Thoracic aorta (tissue), 2 donors: Measurements from ENCODE around the gene FOXO6. TPM values are rescaled to one million over a fixed set of nuclear protein-coding genes. Genes with fewer than 3 reads are reported as not detected.

Source experiments
- ATAC-seq: fragments of 150-250 bp; one replicate; pipeline ENCODE4 v1.8.0; 2017; ENCODE audit warnings: low read depth; ENCODE audit not compliant: insufficient number of reproducible peaks, low FRiP score
- DNase-seq: peaks from one replicate; pipeline ENCODE4 v3.0.0-alpha.2; 2020; ENCODE audit warnings: low spot score
- H3K27ac ChIP-seq, 2 donors: fragments of 200-600 bp; sonication (generic); 1 replicate in 1 of 2; 2 replicates in 1 of 2; pipeline ENCODE4 v1.5.1; 2016; ENCODE audit warnings: mild to moderate bottlenecking in 2 of 2, moderate library complexity in 2 of 2
- H3K27me3 ChIP-seq: fragments of 200-600 bp; sonication (generic); replicated peaks from 2 replicates; pipeline ENCODE4 v1.6.0; 2016; ENCODE audit warnings: mild to moderate bottlenecking; ENCODE audit not compliant: insufficient read depth
- H3K36me3 ChIP-seq: fragments of 200-600 bp; sonication (generic); one replicate; pipeline ENCODE4 v1.5.1; 2016
- H3K4me1 ChIP-seq, 2 donors: fragments of 200-600 bp; sonication (generic); 1 replicate in 1 of 2; 2 replicates in 1 of 2; pipeline versions ENCODE4 v1.5.1 to v1.6.0; 2016; ENCODE audit warnings: low read depth in 2 of 2, mild to moderate bottlenecking in 1 of 2; ENCODE audit not compliant: control insufficient read depth in 1 of 2
- H3K4me3 ChIP-seq: fragments of 200-600 bp; sonication (generic); 2 replicates; pipeline ENCODE4 v1.5.1; 2016; ENCODE audit warnings: mild to moderate bottlenecking
- H3K9me3 ChIP-seq: fragments of 200-600 bp; sonication (generic); 2 replicates; pipeline ENCODE4 v1.5.1; 2016
- CTCF ChIP-seq: fragments of 200-600 bp; sonication (generic); IDR thresholded peaks from one replicate; pipeline ENCODE4 v1.5.1; 2019; ENCODE audit warnings: antibody characterized with exemption
- total RNA-seq, 2 donors: library from RNA; depleted of rRNA; stranded (reverse); fragments of >200 nt; gene quantifications; one replicate each; pipeline versions ENCODE4 v1.1.0 to v1.2.3, GENCODE V29; 2016

Gene FOXO6
- total RNA-seq, 2 donors from 2014 or later, result 3.8 TPM; not detected in 1

GRCh38 chr1:41379738-41380130, 18.5 kb downstream of the FOXO6 start:
- DNase-seq (no peak), ATAC-seq (no peak)
- TF ChIP-seq CTCF, result no peak
- Histone ChIP-seq H3K36me3 (no peaks in the 10 kb centered on the region), H3K4me3 (no peak overlapping the region), H3K4me1 (peaks cover 13 to 33% of the 10 kb centered on the region in 2 donors), H3K27me3 (no peaks in the 10 kb centered on the region), H3K9me3 (no peaks in the 10 kb centered on the region), H3K27ac (peak overlapping the region; percentile 96 to 98)

GRCh38 chr1:41380195-41380594, 19.0 kb downstream of the FOXO6 start:
- Histone ChIP-seq H3K27me3 (no peaks in the 10 kb centered on the region), H3K36me3 (no peaks in the 10 kb centered on the region), H3K4me3 (no peak overlapping the region), H3K27ac (peak overlapping the region; percentile 96 to 98), H3K4me1 (peaks cover 13 to 30% of the 10 kb centered on the region in 2 donors), H3K9me3 (no peaks in the 10 kb centered on the region)
- no peak for ATAC-seq
- no peak for TF ChIP-seq CTCF
- DNase-seq, result no peak

- ATAC-seq, result peak; percentile 21
- H3K27ac ChIP-seq, result peak overlapping the region; percentile 96 to 98
- TF ChIP-seq CTCF, result no peak
- no peaks in the 10 kb centered on the region for H3K27me3 ChIP-seq
- H3K4me3 ChIP-seq, result peak overlapping the region; percentile 78
- DNase-seq, result no peak
- no peaks in the 10 kb centered on the region for H3K36me3 ChIP-seq
- H3K9me3 ChIP-seq, result no peaks in the 10 kb centered on the region
- peaks cover 13 to 30% of the 10 kb centered on the region in 2 donors for H3K4me1 ChIP-seq
These were observed 19.9 kb downstream of the FOXO6 start for GRCh38 chr1:41380979-41381691.

- Histone ChIP-seq H3K27me3 (no peaks in the 10 kb centered on the region), H3K27ac (peak overlapping the region; percentile 98), H3K36me3 (no peaks in the 10 kb centered on the region), H3K4me3 (peak overlapping the region; percentile 85), H3K9me3 (no peaks in the 10 kb centered on the region), H3K4me1 (peaks cover 13 to 30% of the 10 kb centered on the region in 2 donors)
- ATAC-seq (peak; percentile 11), DNase-seq (no peak)
- TF ChIP-seq CTCF, result no peak
These were observed 20.7 kb downstream of the FOXO6 start for GRCh38 chr1:41381692-41382479.

GRCh38 chr1:41382480-41383090, 21.4 kb downstream of the FOXO6 start:
- no peak for DNase-seq
- Histone ChIP-seq H3K9me3 (no peaks in the 10 kb centered on the region), H3K27ac (peak overlapping the region; percentile 98), H3K4me1 (peaks cover 13 to 36% of the 10 kb centered on the region in 2 donors), H3K36me3 (no peaks in the 10 kb centered on the region), H3K4me3 (peak overlapping the region; percentile 85), H3K27me3 (no peaks in the 10 kb centered on the region)
- peak; percentile 9 for TF ChIP-seq CTCF
- peak; percentile 32 for ATAC-seq
